Neutrophil (primary cell): ENCODE data around the gene CCDC93.

Source experiments
- H3K27ac ChIP-seq: fragments of 200-600 bp; sonication (generic); 2 replicates; pipeline ENCODE4 v1.5.1; 2016; ENCODE audit warnings: mild to moderate bottlenecking, moderate library complexity
- H3K27me3 ChIP-seq: fragments of 200-600 bp; sonication (generic); 2 replicates; pipeline ENCODE4 v1.6.0; 2016; ENCODE audit warnings: mild to moderate bottlenecking
- H3K36me3 ChIP-seq: fragments of 200-600 bp; sonication (generic); 2 replicates; pipeline ENCODE4 v1.5.1; 2017
- H3K4me1 ChIP-seq, 2 experiments: fragments of 200-600 bp in 1 of 2; sonication (generic) in 1 of 2; 1 replicate in 1 of 2; 2 replicates in 1 of 2; pipeline versions ENCODE4 v1.5.1 to v1.6.1; 2013 to 2016; ENCODE audit warnings: low read depth in 1 of 2, low read length in 1 of 2, mild to moderate bottlenecking in 1 of 2, moderate library complexity in 1 of 2; ENCODE audit not compliant: control insufficient read depth in 1 of 2, insufficient read depth in 1 of 2
- H3K4me3 ChIP-seq, 2 experiments: fragments of 200-600 bp in 1 of 2; sonication (generic) in 1 of 2; 1 replicate in 1 of 2; 2 replicates in 1 of 2; pipeline ENCODE4 v1.5.1; 2013 to 2016; ENCODE audit warnings: low read depth in 1 of 2, low read length in 1 of 2, mild to moderate bottlenecking in 1 of 2, moderate library complexity in 1 of 2
- H3K9me3 ChIP-seq: fragments of 200-600 bp; sonication (generic); 2 replicates; pipeline ENCODE4 v1.5.1; 2016
- TF ChIP-seq, protein P1 (sequence below): fragments of 200-600 bp; sonication (generic); IDR thresholded peaks from 2 replicates; pipeline ENCODE4 v1.5.1; 2016; ENCODE audit warnings: antibody characterized with exemption

The CCDC93 gene

DNA sequence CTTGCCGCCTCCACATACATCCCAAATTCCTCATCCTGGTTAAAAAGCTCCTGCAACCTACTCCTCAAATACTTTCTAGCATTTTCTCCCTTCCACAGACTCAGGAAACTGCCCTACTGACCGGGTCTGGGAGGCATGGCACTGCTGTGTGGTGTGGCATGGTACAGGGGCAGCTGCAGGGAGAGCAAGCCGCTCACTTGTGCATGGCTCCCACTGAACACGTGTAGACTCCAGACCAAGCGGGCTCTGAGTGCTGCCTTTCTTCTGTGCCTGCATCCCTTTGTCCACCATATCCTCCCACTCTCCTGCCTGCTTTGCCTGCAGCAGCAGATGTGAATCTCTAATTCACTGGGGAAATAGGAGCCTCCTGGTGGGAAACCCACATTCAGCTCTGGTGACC lies 72.2 kb downstream of the CCDC93 start:
- H3K27me3 ChIP-seq: no peaks in the 10 kb centered on the region
- H3K27ac ChIP-seq: no peak overlapping the region
- H3K4me1 ChIP-seq: no peaks in the 10 kb centered on the region
- H3K36me3 ChIP-seq: peaks cover 100% of the 10 kb centered on the region
- no peak overlapping the region for H3K4me3 ChIP-seq
- TF ChIP-seq, protein P1, sequence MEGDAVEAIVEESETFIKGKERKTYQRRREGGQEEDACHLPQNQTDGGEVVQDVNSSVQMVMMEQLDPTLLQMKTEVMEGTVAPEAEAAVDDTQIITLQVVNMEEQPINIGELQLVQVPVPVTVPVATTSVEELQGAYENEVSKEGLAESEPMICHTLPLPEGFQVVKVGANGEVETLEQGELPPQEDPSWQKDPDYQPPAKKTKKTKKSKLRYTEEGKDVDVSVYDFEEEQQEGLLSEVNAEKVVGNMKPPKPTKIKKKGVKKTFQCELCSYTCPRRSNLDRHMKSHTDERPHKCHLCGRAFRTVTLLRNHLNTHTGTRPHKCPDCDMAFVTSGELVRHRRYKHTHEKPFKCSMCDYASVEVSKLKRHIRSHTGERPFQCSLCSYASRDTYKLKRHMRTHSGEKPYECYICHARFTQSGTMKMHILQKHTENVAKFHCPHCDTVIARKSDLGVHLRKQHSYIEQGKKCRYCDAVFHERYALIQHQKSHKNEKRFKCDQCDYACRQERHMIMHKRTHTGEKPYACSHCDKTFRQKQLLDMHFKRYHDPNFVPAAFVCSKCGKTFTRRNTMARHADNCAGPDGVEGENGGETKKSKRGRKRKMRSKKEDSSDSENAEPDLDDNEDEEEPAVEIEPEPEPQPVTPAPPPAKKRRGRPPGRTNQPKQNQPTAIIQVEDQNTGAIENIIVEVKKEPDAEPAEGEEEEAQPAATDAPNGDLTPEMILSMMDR: no peak
- H3K9me3 ChIP-seq: no peaks in the 10 kb centered on the region

DNA sequence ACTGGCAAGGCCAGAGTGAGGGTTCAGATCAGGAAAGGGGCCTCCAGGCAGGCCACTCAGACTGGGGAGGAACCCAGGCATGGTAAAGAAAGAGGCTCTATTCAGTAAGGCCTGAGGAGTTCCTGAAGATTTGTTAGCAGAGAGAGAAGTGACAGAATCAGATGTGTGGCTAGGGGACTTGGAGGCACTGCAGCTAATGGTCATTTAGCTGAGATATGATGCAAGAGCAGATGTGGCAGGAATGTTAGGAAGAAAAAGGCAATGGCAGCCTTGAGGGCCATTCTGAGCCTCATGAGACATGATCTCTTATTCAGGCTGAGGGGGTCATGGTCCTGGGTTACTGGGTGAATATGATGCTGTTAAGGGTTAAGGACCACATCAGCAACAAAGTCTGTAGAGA lies 73.4 kb downstream of the CCDC93 start:
- Histone ChIP-seq H3K9me3 (no peaks in the 10 kb centered on the region), H3K27ac (no peak overlapping the region), H3K4me1 (no peaks in the 10 kb centered on the region), H3K4me3 (no peak overlapping the region), H3K36me3 (peaks cover 100% of the 10 kb centered on the region), H3K27me3 (no peaks in the 10 kb centered on the region)
- TF ChIP-seq, protein P1: no peak

DNA sequence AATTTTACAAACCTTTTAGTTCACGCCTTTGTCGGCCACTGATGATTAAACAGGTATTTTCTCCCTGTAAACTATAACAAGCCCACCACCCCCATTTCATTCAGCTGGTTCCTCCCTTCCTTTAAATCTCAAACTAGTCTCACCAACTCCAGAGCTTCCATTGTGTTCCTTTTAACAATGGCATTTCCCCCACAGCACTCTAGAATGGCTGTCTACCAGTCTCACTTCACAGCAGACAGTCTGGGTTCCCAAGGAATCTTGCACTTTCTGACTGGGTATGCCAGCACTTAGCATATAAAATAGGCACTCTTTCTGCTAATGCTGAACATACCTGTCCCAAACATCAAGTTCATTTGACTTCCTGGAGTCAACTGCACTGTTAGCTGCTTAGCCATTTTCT lies 75.3 kb downstream of the CCDC93 start:
- H3K4me3 ChIP-seq: no peak overlapping the region
- peaks cover 100% of the 10 kb centered on the region for H3K36me3 ChIP-seq
- TF ChIP-seq, protein P1: no peak
- no peaks in the 10 kb centered on the region for H3K9me3 ChIP-seq
- no peak overlapping the region for H3K27ac ChIP-seq
- H3K27me3 ChIP-seq: no peaks in the 10 kb centered on the region
- no peaks in the 10 kb centered on the region for H3K4me1 ChIP-seq

DNA sequence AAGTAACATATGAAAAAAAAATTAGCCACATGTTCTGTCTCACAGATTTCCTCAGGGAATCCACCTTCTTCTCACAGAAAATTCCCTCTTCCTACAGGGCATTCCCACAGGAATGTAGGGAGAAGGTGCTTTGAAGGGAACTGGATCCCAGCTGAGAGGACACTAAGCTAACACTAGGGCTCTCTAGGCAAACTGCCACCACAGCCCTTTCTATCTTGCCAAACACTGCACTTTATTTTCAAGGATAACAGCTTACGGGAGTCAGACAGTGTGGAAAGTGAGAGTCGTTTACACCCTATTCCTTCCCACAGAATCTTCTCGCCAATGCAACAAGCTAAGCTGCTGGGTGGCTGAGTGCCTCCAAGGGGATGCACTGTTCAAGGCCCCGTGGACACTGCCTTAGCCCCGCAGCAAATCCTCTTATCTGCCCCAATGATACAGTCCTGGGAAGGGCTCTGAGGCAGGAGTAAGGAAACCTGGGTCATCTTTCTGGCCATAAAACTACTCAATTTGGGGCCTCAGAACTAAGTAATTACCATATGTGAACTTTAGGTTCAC lies 76.9 kb downstream of the CCDC93 start:
- H3K9me3 ChIP-seq: no peaks in the 10 kb centered on the region
- no peaks in the 10 kb centered on the region for H3K27me3 ChIP-seq
- TF ChIP-seq, protein P1: no peak
- no peak overlapping the region for H3K27ac ChIP-seq
- peaks cover 100% of the 10 kb centered on the region for H3K36me3 ChIP-seq
- H3K4me1 ChIP-seq: no peaks in the 10 kb centered on the region
- H3K4me3 ChIP-seq: no peak overlapping the region

DNA sequence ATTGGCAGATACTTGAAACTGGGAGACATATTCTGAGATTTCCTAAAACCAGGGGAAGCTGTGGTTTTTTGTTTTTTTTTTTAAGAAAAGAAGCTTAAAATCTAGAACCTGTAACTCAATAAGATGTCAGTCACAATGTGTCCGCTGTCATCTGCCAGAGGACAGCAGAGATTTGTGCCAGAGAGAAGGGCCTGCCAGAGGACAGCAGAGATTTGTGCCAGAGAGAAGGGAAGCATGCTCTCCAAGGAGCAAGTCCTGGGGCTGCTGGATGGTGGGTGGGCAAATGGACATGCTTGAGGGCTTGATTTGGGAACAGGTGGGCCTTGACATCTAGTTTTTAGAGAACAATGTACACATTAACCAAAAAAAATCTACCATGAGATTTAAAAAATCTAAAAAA lies 77.9 kb downstream of the CCDC93 start:
- no peaks in the 10 kb centered on the region for H3K9me3 ChIP-seq
- TF ChIP-seq, protein P1: no peak

DNA sequence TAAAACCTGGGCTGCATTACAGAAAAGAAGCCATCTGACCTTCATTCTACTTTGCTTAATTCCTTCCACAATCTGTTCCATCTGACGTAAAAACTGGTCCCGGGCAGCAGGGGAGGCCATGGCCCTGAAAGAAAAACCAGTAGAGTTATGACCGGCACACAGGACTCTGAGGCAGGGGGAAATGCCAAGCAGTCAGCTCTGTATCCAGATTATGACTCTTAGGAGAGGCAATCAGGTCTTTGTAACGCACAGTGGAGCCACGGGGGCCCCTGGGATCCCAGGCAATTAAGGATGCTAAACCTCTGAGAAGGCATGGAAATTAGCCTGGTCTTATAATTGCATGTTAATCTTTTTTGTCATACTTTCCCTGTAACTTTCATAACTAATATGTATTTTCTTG lies 78.4 kb downstream of the CCDC93 start:
- H3K4me1 ChIP-seq: no peaks in the 10 kb centered on the region
- no peak overlapping the region for H3K4me3 ChIP-seq
- no peaks in the 10 kb centered on the region for H3K27me3 ChIP-seq
- TF ChIP-seq, protein P1: no peak
- peaks cover 100% of the 10 kb centered on the region for H3K36me3 ChIP-seq
- H3K9me3 ChIP-seq: no peaks in the 10 kb centered on the region
- H3K27ac ChIP-seq: no peak overlapping the region

More for the DNA sequence above, 77.9 kb downstream of the CCDC93 start:
- no peaks in the 10 kb centered on the region for H3K27me3 ChIP-seq
- H3K27ac ChIP-seq: no peak overlapping the region
- no peaks in the 10 kb centered on the region for H3K4me1 ChIP-seq
- no peak overlapping the region for H3K4me3 ChIP-seq
- peaks cover 100% of the 10 kb centered on the region for H3K36me3 ChIP-seq
